SIG-M5 (cell line): ENCODE data around the gene PSMC3.

Source experiments
- DNase-seq: peaks from one replicate; lab custom pipeline; 2025; lab: John Stamatoyannopoulos, UW

Gene PSMC3

GRCh38 chr11:47413908-47414684 lies 12.1 kb downstream of the PSMC3 start:
- no peak for DNase-seq

GRCh38 chr11:47413351-47413750 lies 12.9 kb downstream of the PSMC3 start:
- DNase-seq: no peak

- DNase-seq: no peak
These were observed 14.1 kb downstream of the PSMC3 start for GRCh38 chr11:47411884-47412746.

- DNase-seq: no peak
These were observed 15.6 kb downstream of the PSMC3 start for GRCh38 chr11:47410370-47411264.

- no peak for DNase-seq
These were observed 16.5 kb downstream of the PSMC3 start for GRCh38 chr11:47409440-47410369.

- no peak for DNase-seq
These were observed 17.4 kb downstream of the PSMC3 start for GRCh38 chr11:47408598-47409439.

GRCh38 chr11:47407746-47408590 lies 18.3 kb downstream of the PSMC3 start, which contains the start of gene SLC39A13:
Gene SLC39A13 (plus strand): TSS chr11:47408590. CDS start chr11:47410095, 1,505 bp downstream.
- peak; percentile 91 for DNase-seq

GRCh38 chr11:47406896-47407745 lies 19.1 kb downstream of the PSMC3 start:
- no peak for DNase-seq

- DNase-seq: no peak
These were observed 22.7 kb downstream of the PSMC3 start for GRCh38 chr11:47403571-47403970.

GRCh38 chr11:47403135-47403534 lies 23.1 kb downstream of the PSMC3 start:
- DNase-seq: no peak

- DNase-seq: no peak
These were observed 25.4 kb downstream of the PSMC3 start for GRCh38 chr11:47400768-47401279.

GRCh38 chr11:47399860-47400767 lies 26.1 kb downstream of the PSMC3 start:
- DNase-seq: no peak

GRCh38 chr11:47398551-47398950 lies 27.7 kb downstream of the PSMC3 start:
- no peak for DNase-seq

GRCh38 chr11:47398011-47398410 lies 28.2 kb downstream of the PSMC3 start:
- no peak for DNase-seq

GRCh38 chr11:47396049-47396320 lies 30.3 kb downstream of the PSMC3 start:
- DNase-seq: no peak

- no peak for DNase-seq
These were observed 30.8 kb downstream of the PSMC3 start for GRCh38 chr11:47395223-47396048.
